Activated B cell treated with CpG ODN at 0.5 μM for 24 hours (primary cell): ENCODE measurements around the gene LARGE1. TPM values are rescaled to one million over a fixed set of nuclear protein-coding genes. Genes with fewer than 3 reads are reported as not detected.
"Not testable (repeated sequence)": the region's sequence is repeated elsewhere in the genome, so short reads cannot be mapped to it uniquely, and the experiment has no call there.

Experiments used
- ATAC-seq: fragments of 200-7000 bp; cut with Tn5 transposase; one replicate; pipeline ENCODE4 v1.10.0; 2021; ENCODE audit warnings: low read depth, mild to moderate bottlenecking, moderate library complexity
- CTCF ChIA-PET: fragments of 350-600 bp; sonication (Branson Sonifier 250); formaldehyde crosslinking; loops from one replicate; lab custom pipeline; 2021; ENCODE audit warnings: antibody characterized with exemption; lab: Charles Lee
- POLR2A ChIA-PET: fragments of 350-600 bp; sonication (Branson Sonifier 250); formaldehyde crosslinking; loops from one replicate; lab custom pipeline; 2021; ENCODE audit warnings: antibody characterized with exemption; lab: Charles Lee
- DNase-seq: peaks from one replicate; pipeline ENCODE4 v3.0.0; 2022
- H3K27ac Mint-ChIP-seq: one replicate; pipeline ENCODE4 v1.8.0; 2020; ENCODE audit warnings: mixed read lengths
- H3K27me3 Mint-ChIP-seq: one replicate; pipeline ENCODE4 v1.8.0; 2021; ENCODE audit warnings: mixed read lengths
- H3K36me3 Mint-ChIP-seq: one replicate; pipeline ENCODE4 v1.8.0; 2021; ENCODE audit warnings: low read depth, mixed read lengths
- H3K4me1 Mint-ChIP-seq: one replicate; pipeline ENCODE4 v1.8.0; 2021; ENCODE audit warnings: mixed read lengths
- H3K4me3 Mint-ChIP-seq: one replicate; pipeline ENCODE4 v1.8.0; 2020; ENCODE audit warnings: mild to moderate bottlenecking, mixed read lengths
- H3K9me3 Mint-ChIP-seq: one replicate; pipeline ENCODE4 v1.8.0; 2020; ENCODE audit warnings: mixed read lengths
- intact Hi-C: fragments of 100-400 bp; cut with micrococcal nuclease; formaldehyde crosslinking; loops from one replicate; pipeline ENCODE4 v1.15.1; 2024
- total RNA-seq: library from RNA; stranded (reverse); gene quantifications from 2 replicates; pipeline ENCODE4 v1.2.3, GENCODE V29; 2022
- TF ChIP-seq, protein P1 (sequence below): fragments of 200-600 bp; IDR thresholded peaks from one replicate; pipeline ENCODE4 v1.8.0; 2022; ENCODE audit warnings: antibody characterized with exemption, mild to moderate bottlenecking

Gene LARGE1
- total RNA-seq, 1 donor from 2014 or later, result 22.2 TPM

- ChIA-PET POLR2A (no interaction called here), CTCF (interaction anchor here (0.8 kb wide), 2 partner anchors 60 to 64 kb away, joined by 3 read pairs; no protein-coding TSS in a partner anchor)
- Mint-ChIP-seq H3K27me3 (no peaks in the 10 kb centered on the region), H3K9me3 (no peaks in the 10 kb centered on the region), H3K4me3 (no peak overlapping the region), H3K4me1 (peaks cover 7% of the 10 kb centered on the region), H3K27ac (no peak overlapping the region), H3K36me3 (no peaks in the 10 kb centered on the region)
- no peak for DNase-seq
- ATAC-seq, result no peak
- TF ChIP-seq, protein P1, sequence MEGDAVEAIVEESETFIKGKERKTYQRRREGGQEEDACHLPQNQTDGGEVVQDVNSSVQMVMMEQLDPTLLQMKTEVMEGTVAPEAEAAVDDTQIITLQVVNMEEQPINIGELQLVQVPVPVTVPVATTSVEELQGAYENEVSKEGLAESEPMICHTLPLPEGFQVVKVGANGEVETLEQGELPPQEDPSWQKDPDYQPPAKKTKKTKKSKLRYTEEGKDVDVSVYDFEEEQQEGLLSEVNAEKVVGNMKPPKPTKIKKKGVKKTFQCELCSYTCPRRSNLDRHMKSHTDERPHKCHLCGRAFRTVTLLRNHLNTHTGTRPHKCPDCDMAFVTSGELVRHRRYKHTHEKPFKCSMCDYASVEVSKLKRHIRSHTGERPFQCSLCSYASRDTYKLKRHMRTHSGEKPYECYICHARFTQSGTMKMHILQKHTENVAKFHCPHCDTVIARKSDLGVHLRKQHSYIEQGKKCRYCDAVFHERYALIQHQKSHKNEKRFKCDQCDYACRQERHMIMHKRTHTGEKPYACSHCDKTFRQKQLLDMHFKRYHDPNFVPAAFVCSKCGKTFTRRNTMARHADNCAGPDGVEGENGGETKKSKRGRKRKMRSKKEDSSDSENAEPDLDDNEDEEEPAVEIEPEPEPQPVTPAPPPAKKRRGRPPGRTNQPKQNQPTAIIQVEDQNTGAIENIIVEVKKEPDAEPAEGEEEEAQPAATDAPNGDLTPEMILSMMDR, result no peak
- intact Hi-C loops, result no loop called here
These were observed 61.0 kb downstream of the LARGE1 start for GRCh38 chr22:33859311-33859710.

- H3K4me3 Mint-ChIP-seq, H3K36me3 Mint-ChIP-seq, ATAC-seq, intact Hi-C loops, H3K27ac Mint-ChIP-seq, DNase-seq, H3K27me3 Mint-ChIP-seq, H3K9me3 Mint-ChIP-seq: not testable (repeated sequence)
- H3K4me1 Mint-ChIP-seq, result peaks cover 11% of the 10 kb centered on the region
- ChIA-PET POLR2A (interaction anchor here (0.6 kb wide), 1 partner anchor 49 kb away, joined by 3 read pairs; no protein-coding TSS in a partner anchor), CTCF (interaction anchor here (0.8 kb wide), 1 partner anchor 65 kb away, joined by 3 read pairs; no protein-coding TSS in a partner anchor)
These were observed 61.6 kb downstream of the LARGE1 start for GRCh38 chr22:33858653-33859052.

DNA sequence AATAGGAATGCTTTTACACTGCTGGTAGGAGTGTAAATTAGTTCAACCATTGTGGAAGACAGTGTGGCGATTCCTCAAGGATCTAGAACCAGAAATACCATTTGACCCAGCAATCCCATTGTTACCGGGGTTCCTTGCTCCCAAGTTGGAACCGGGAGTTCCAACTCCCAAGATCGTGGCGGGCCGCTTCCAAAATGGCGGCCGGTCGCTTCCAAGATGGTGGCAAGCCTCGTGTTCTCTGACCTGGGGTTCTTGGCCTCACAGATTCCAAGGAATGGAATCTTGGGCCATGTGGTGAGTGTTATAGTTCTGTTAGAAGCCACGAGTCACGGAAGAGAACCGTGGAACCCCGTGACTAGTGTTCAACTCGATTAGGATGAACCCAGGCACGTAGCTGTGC is 62.5 kb downstream of the LARGE1 start:
- POLR2A ChIA-PET, intact Hi-C loops, DNase-seq, H3K27me3 Mint-ChIP-seq, H3K36me3 Mint-ChIP-seq, CTCF ChIA-PET, H3K4me3 Mint-ChIP-seq, ATAC-seq, H3K27ac Mint-ChIP-seq, H3K9me3 Mint-ChIP-seq: not testable (repeated sequence)
- peaks cover 20% of the 10 kb centered on the region for H3K4me1 Mint-ChIP-seq

DNA sequence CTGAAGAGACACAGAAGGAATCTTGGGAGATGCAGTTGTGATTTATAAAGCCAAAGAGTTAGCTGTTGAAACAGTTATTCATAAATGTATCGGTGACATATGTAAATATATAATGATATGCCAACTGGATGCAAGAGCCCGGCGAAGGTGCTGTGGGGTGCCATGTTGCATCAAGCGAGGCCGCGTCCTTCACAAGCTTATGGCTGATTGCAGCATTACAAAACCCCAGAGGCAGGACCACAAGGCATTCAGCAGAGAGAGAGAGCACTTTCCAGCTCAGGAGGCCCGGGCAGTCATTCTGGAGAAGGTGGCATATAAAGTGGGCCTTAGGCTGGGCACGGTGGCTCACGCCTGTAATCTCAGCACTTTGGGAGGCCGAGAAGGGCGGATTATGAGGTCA is 65.6 kb downstream of the LARGE1 start:
- no peaks in the 10 kb centered on the region for H3K36me3 Mint-ChIP-seq
- CTCF ChIA-PET, result no interaction called here
- peaks cover 32% of the 10 kb centered on the region for H3K4me1 Mint-ChIP-seq
- peak overlapping the region; percentile 88 for H3K27ac Mint-ChIP-seq
- no peak for DNase-seq
- ATAC-seq, result no peak
- POLR2A ChIA-PET, result no interaction called here
- H3K9me3 Mint-ChIP-seq, result no peaks in the 10 kb centered on the region
- intact Hi-C loops, result loop anchor here (5.0 kb wide), 1 partner anchor 67 kb away; no protein-coding TSS in a partner anchor
- TF ChIP-seq, protein P1, result no peak
- no peaks in the 10 kb centered on the region for H3K27me3 Mint-ChIP-seq
- no peak overlapping the region for H3K4me3 Mint-ChIP-seq

DNA sequence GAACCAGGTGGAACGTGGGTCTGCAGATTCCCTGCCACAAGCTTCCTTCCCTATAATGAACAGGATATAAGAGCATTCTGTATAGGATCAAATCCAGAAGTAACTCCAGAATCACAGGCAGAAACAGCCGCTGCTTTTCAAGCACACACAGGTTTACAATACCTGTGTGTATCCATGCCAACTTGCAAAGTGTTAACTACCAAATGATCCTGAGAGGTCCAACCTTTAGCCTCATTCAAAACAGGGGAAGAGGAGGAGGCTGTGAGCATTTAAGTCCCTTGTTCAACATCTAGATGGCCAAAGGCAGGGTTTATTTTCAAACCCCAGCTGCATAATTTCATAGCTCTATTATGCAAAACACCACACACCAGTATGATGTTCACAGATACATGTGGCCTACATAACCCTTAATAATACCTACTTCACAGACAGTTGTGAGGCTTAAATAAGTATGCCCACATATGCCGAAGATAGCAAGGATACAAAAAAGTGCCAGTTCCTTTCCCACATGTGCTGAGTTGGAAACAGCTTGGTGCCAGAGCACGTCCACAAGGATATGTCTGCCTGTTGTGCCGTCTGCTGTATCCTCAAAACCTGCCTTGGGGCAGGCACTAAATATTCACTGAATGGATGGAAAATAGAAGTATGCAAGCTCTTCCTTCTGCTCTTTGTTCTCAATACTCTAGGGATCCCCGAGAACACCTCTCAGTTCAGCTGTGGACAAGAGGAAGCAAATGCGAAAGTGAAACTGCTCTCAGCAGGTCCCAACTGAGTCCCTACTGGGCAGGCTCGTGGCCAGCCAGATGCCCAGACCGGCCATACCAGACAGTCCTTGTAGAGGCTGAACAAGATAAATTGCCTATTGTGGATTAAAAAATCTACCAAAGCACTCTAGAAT is 66.8 kb downstream of the LARGE1 start:
- ChIA-PET POLR2A (interaction anchor here (1.0 to 1.3 kb wide), 3 partner anchors 11 to 69 kb away, joined by 3 to 9 read pairs (median 3); no protein-coding TSS in a partner anchor), CTCF (no interaction called here)
- Mint-ChIP-seq H3K27me3 (no peaks in the 10 kb centered on the region), H3K9me3 (no peaks in the 10 kb centered on the region), H3K27ac (peak overlapping the region; percentile 88), H3K4me3 (peak overlapping the region; percentile 84), H3K4me1 (peaks cover 32% of the 10 kb centered on the region), H3K36me3 (peaks cover 3% of the 10 kb centered on the region)
- TF ChIP-seq, protein P1, result no peak
- peak; percentile 97 for ATAC-seq
- peak; percentile 20 for DNase-seq
- intact Hi-C loops, result loop anchor here (1.0 to 5.0 kb wide), 3 partner anchors 11 to 69 kb away; no protein-coding TSS in a partner anchor
